ENCODE data around the gene CLCN7.

The CLCN7 gene

DNA sequence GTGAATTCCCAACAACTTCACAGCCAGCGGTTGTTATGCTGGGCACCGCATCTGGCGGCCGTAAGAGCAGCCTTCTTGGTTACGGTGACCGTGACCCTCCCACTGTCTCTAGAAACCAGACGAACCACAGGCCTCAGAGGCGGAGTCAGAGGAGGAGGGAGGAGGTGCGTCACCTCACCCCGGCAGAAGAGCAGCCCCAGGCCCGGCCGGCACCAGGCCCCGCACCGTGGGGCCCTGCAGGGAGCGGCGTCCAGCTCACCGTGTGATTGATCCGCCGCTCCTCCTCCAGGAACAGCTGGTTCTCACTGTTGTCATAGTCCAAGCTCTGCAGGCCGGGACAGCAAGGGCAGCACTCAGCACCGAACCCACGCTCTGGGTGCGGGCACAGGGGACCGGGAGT lies 13.7 kb downstream of the CLCN7 start:
- TF ChIP-seq, protein P1, sequence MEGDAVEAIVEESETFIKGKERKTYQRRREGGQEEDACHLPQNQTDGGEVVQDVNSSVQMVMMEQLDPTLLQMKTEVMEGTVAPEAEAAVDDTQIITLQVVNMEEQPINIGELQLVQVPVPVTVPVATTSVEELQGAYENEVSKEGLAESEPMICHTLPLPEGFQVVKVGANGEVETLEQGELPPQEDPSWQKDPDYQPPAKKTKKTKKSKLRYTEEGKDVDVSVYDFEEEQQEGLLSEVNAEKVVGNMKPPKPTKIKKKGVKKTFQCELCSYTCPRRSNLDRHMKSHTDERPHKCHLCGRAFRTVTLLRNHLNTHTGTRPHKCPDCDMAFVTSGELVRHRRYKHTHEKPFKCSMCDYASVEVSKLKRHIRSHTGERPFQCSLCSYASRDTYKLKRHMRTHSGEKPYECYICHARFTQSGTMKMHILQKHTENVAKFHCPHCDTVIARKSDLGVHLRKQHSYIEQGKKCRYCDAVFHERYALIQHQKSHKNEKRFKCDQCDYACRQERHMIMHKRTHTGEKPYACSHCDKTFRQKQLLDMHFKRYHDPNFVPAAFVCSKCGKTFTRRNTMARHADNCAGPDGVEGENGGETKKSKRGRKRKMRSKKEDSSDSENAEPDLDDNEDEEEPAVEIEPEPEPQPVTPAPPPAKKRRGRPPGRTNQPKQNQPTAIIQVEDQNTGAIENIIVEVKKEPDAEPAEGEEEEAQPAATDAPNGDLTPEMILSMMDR (IDR thresholded peaks at IDR 0.05; ENCODE audit: low read depth, low read length, missing control alignments): no peak
- DNase-seq (ENCODE audit: low read depth): no peak
- no peak overlapping the region for H3K4me3 ChIP-seq (ENCODE audit: low read depth, low read length)

DNA sequence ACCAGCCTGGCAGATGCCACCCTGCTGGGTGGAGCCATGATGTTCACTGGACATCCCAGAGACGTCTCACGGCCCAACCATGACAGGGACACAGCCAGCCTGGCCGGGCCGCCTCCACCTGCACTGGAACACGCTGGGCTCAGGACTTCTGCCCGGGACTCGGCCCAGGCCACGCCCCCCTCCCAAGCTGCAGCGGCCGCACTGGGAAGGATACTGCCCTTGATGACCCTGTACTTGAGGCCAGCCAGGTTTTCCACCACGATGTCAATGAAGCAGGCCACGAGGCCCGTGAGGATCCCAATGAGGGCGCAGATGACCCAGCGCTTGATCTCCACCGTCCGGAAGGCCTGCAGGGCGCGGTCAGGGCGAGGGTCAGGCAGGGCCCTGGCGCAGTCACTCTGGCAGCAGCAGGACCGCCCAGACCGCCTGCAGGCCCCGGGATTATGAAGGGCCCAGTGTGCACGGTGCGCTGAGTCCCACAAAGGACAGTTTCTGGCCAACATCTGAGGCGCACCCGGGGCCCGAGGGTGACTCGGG lies 14.2 kb downstream of the CLCN7 start:
- DNase-seq (ENCODE audit: low read depth): no peak
- TF ChIP-seq, protein P1 (IDR thresholded peaks at IDR 0.05; ENCODE audit: low read depth, low read length, missing control alignments): no peak

DNA sequence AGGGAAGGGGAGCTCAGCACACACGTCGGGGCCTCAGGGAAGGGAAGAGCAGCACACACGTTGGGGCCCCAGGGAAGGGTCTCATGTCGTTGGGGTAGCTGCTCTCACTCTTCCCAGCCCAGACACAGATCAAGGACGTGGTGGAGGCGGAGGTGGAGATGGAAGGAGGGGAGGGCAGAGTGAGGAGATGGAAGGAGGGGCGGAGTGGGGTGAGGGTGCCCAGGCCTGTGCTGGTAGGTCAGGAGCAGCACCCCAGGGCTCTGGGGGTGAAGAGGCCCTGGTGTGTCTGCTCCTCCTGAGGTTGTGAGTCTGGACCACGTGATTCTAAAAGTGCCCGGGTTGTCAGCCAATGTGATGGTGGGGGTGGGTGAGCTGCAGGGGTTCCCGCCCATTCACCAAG lies 14.9 kb downstream of the CLCN7 start:
- H3K4me3 ChIP-seq (ENCODE audit: low read depth, low read length): no peak overlapping the region
- TF ChIP-seq, protein P1 (IDR thresholded peaks at IDR 0.05; ENCODE audit: low read depth, low read length, missing control alignments): no peak

More for the DNA sequence above, 14.2 kb downstream of the CLCN7 start:
- no peak overlapping the region for H3K4me3 ChIP-seq (ENCODE audit: low read depth, low read length)

DNA sequence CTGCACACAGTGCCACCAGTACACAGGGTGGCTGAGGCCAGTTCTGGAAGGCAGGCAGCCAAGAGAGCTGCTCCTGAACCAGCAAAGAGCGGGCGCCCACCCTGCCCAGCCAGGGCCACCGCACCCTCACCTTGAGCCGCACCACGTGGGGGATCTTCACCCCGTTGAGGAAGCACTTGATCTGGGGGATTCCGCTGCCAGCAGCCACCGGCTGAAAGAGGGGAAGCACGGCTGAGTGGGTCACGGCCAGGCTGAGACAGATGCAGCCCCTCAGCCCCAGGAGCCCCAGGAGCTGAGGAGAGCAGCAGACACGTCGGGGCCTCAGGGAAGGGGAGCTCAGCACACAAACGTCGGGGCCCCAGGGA lies 15.9 kb downstream of the CLCN7 start:
- TF ChIP-seq, protein P1 (IDR thresholded peaks at IDR 0.05; ENCODE audit: low read depth, low read length, missing control alignments): no peak
- H3K4me3 ChIP-seq (ENCODE audit: low read depth, low read length): no peak overlapping the region
- no peak for DNase-seq (ENCODE audit: low read depth)

More for the DNA sequence above, 14.9 kb downstream of the CLCN7 start:
- no peak for DNase-seq (ENCODE audit: low read depth)

DNA sequence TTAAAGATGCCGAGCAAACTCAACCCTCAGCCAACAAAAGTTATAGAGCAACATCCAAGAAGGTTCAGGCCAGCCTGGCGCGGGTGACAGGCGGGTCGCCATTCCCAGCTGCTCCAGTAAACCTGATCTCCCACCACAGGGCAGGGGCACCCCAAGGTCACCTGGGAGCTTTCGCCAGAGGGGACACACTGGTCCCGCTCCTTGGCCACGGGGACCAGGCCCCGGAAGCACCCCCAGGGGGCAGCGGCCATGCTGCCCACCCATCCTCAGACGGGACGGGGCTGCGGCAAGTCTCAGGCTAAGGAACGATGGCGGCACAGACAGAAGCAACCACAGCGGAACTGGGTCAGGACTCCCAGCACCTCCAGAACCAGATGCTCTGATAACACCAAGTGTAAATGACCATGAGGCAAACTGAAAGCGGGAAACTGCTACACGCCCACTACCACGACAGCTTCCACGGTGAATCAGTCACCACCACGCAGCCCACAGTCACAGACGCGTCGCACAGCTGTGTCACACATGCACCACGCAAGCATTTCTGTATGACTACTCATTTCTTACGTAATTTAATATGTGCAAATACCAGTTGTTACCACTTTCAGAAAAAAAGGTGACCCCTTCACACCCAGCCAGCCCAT lies 16.4 kb downstream of the CLCN7 start:
- DNase-seq (ENCODE audit: low read depth): no peak
- H3K4me3 ChIP-seq (ENCODE audit: low read depth, low read length): no peak overlapping the region
- TF ChIP-seq, protein P1 (IDR thresholded peaks at IDR 0.05; ENCODE audit: low read depth, low read length, missing control alignments): no peak

DNA sequence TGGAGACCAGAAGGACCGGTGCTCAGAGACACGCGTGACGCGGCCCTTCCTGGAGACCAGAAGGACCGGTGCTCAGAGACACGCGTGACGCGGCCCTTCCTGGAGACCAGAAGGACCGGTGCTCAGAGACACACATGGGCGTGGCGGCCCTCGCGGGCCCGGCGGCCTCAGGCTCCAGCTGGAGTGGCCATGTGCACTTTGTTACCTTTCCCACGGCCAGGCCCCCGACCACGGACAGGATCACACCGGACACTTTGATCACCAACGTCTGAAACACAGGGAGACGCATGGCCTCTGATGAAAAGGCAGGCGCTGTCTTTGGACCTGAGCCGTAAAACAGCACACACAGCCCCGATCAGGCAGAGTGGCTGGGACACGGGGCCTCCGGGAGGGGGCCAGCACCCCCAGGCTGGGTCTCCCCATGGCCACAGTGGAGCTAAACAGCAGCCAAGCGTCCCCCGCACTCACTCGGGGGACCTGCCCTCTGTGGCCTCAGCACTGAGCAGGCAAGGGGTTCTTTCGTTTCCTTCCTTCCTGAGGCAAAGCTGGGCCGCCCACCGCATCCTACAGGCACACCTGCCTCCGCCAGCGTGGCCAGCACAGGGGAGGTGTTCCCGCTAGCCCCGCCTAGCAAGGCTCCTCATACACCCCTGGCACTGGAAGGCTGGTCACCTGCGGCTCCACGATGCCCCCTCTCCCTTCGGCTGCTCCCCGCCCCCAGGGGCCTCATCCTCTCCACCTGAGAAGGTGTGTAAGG lies 17.2 kb downstream of the CLCN7 start:
- TF ChIP-seq, protein P1 (IDR thresholded peaks at IDR 0.05; ENCODE audit: low read depth, low read length, missing control alignments): no peak
- no peak for DNase-seq (ENCODE audit: low read depth)
- no peak overlapping the region for H3K4me3 ChIP-seq (ENCODE audit: low read depth, low read length)
